Femur (tissue), 1 donor: ENCODE results near the gene LRRC3B.
A peak's percentile ranks its signal among the peaks of the same experiment; 100 is the strongest.

Source experiments
- DNase-seq: peaks from one replicate; pipeline ENCODE4 v3.0.0-alpha.2; 2017

LRRC3B gene

GRCh38 chr3:26713091-26713490 is 90.5 kb downstream of the LRRC3B start:
- DNase-seq, result no peak

- no peak for DNase-seq
Observed at GRCh38 chr3:26714485-26714884, 91.9 kb downstream of the LRRC3B start.

GRCh38 chr3:26715431-26715830 is 92.9 kb downstream of the LRRC3B start:
- DNase-seq, result peak; percentile 22

- no peak for DNase-seq
Observed at GRCh38 chr3:26718315-26718714, 95.7 kb downstream of the LRRC3B start.

GRCh38 chr3:26719134-26719533 is 96.6 kb downstream of the LRRC3B start:
- peak; percentile 22 for DNase-seq

- no peak for DNase-seq
Observed at GRCh38 chr3:26721047-26721446, 98.5 kb downstream of the LRRC3B start.

- no peak for DNase-seq
Observed at GRCh38 chr3:26731843-26732242, 109.3 kb downstream of the LRRC3B start.

GRCh38 chr3:26750263-26750662 is 127.7 kb downstream of the LRRC3B start:
- DNase-seq, result no peak

- no peak for DNase-seq
Observed at GRCh38 chr3:26752466-26752865, 129.9 kb downstream of the LRRC3B start.

GRCh38 chr3:26753095-26753494 is 130.5 kb downstream of the LRRC3B start:
- DNase-seq, result no peak

- no peak for DNase-seq
Observed at GRCh38 chr3:26757978-26758377, 135.4 kb downstream of the LRRC3B start.
